GM19023 (cell line): ENCODE data around the gene AFF1.

Experiments
- ATAC-seq: cut with Tn5 transposase; IDR thresholded peaks from one replicate; pipeline ENCODE4 v1.9.1; 2021; ENCODE audit warnings: mild to moderate bottlenecking, moderate library complexity; ENCODE audit not compliant: unreplicated experiment

The AFF1 gene

DNA sequence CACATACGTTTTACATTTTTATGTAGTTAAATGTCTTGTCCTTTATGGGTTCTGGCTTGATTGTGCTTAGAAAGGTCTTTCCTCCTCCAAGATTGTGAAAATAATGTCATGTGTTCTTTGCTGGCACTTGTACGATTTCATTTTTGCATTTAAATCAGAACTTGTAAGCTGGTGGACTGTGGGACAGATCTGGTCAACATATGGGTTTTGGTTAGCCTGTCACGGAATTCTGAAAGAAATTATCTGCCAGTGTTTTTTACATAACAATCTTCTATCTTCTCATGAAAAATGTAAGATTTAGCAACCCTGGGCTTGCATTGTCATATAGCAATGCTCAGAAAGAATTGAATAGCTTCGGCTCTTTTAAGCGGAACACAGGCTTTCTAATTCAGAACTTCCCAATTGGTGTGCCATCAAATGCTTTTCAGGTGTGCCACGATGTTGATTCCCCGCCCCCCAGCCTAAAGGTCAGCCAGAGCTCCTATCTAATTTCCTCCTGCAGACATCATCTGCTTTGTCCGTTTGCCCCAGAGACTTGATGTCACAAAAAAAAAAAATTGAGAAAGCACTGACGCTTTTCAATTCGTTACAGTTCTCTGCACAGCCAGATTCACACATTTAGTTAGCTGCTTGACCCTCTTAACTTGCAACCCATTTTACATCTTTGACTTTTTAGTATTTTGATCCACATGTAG is 16.2 kb downstream of the AFF1 start:
- no peak for ATAC-seq

DNA sequence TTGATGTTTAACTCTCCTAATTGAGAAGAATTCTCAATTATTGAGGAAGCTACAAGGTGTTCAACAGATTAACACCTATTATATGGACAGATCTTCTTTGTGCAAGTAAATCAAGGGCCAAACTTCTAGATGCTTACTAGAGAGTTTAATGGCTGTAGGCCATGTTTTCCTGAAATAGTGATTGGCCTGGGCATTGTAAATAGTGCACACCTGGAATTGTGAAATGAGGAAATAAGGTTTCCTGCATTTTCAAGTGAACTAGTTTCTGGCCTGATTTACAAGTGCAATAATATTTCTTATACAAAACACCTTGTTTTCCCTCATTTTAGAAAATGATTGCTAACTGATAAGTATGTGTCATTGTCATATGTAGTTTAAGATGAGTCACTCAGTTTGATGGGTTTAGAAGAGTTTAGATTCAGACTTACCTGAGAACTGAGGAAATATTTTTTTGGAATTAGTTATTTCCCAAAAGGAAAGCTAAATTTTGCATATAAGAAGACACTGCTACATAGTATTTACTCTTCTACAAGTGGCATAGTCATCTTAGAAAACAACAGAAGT is 21.2 kb downstream of the AFF1 start:
- no peak for ATAC-seq

DNA sequence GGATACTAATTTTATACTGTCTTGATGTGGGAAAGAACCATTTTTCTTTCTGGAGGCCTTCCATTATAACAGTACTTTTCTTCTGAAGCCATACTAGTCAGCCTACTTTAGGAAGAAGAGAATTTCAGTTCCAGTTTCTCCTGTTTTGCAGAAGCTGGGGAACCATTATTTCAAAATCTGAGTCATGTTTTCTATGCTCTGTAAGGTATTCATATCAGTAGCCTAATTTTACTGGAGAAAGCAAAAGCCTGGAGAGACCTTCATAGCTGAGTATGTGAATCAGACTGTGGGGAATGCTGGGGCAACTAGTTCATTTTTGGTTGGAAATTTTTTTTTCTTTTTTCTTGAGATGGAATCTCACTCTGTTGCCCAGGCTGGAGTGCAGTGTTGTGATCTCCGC is 22.4 kb downstream of the AFF1 start:
- ATAC-seq, result peak; percentile 36

DNA sequence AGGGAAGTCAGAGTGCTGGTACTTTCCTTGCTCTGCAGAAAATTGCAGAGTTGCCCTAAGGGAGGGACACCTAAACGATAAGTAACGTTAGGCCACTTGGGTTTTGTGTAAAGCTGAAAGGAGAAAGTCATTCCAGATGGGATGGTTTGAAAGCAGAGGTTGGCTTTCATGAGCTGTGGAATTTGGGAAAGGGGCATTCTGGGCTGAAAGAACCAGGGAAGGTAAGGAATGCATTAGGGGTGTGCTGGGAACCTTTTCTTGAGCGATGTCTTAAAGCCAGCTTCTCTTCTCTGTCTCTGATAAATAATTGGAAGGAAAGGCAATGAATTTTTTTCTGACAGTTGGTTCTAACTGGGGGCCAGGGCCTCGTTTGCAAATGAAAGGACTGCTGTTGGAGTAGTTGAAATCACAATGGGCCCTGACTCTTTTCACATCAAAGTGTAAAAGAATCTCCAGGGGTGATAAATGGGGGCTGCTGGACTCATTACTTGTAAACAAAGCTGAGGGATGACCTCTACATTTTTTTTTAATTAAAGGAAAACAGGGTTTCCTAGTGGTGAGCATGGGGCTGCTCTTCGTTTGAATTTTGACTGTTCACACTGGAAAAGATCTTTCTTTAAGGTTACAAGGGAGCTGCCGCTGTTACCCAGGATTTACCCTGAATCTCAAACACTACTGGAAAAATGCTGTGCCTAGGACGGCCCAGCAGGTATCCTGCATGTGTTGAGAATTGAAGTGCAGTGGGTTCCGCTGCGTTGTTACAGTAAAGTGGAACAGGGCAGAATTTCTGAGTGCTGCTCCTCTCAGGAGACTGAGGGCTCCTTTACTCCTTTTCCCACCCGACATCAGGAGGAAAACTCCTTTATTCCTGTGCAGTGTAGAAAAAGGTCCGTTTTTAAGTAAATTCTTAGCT is 25.0 kb downstream of the AFF1 start:
- ATAC-seq, result no peak

DNA sequence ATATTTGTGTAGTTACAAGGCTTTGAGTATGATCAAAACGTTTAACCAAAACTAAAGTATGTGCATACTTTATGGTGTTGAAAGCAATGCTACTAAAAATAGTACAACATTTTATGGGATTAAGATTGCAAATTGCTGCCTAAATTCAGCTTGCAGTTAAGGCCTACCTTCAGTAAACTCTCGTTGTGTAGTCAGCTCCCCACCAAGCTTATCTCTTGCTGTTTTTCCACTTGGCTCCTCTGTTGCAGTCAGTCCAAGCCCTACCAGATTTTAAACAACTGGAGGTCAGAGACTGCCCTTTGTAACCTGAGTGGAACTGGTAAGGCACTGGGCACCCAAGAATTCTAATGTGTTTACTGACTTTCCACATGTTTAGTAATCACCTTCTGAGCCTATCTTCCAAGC is 25.7 kb downstream of the AFF1 start:
- no peak for ATAC-seq

- ATAC-seq, result peak; percentile 18
These were observed 26.3 kb downstream of the AFF1 start for GRCh38 chr4:86961116-86961515.

- peak; percentile 83 for ATAC-seq
These were observed 26.9 kb downstream of the AFF1 start for GRCh38 chr4:86961605-86962295.

DNA sequence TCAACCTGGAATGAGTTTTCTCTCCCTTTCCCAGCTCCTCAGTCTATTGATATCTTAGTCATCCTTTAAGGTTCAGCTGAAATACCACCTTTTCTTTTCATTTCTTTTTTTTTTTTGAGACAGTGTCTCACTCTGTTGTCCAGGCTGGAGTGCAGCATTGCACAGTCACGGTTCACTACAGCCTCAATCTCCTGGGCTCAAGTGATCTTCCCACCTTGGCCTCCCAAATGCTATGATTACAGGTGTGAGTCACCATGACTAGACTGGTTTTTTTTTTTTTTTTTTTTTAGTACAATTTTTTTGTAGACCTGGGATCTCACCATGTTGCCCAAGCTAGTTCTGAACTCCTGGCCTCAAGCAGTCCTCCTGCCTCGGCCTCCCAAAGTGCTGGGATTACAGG is 28.9 kb downstream of the AFF1 start:
- no peak for ATAC-seq

DNA sequence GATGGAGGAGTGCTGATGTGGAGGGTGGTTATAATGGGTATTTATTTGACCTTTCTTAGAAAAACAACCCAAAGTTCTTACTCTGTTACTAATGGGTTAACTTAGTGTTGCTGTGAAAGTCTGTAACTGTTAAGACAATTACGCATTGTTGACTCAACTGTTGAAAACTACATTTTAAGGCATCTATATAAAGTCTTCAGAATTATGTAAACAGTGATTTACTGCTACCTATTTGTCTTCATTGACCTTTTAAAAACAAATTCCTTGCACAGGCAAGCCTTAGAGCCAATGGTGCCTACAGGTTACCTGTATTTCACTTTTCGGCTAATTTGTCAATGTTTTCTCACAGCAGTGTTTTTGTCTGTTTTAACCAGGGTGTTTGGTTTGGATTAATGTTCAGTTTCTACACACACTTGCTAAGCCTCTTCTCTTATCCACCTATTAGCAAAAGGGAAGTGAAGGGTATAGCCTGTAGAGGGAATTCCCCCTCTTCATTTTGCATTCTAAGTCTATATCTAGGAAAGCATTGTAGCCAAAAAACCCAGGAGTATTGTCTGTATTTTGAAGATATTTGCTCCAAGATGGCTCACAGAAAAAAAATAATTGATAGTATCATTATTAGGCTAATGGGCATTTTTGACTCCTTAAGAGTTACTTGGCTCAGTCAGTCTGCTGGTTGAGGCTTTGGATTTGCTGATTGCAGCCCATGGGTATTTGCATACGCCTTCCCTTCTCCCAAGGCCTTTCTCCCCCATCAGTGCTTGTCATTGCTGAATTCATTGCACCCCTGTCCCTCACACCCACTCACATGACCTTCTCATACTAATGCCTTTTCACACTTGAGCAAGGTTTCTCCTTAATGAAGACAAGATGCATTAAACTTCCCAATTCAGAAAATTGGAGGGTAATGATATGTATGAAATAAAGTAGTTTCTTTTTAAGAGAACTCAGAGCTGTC is 30.5 kb downstream of the AFF1 start:
- ATAC-seq, result peak; percentile 48

- ATAC-seq, result no peak
These were observed 32.3 kb downstream of the AFF1 start for GRCh38 chr4:86967073-86967472.

DNA sequence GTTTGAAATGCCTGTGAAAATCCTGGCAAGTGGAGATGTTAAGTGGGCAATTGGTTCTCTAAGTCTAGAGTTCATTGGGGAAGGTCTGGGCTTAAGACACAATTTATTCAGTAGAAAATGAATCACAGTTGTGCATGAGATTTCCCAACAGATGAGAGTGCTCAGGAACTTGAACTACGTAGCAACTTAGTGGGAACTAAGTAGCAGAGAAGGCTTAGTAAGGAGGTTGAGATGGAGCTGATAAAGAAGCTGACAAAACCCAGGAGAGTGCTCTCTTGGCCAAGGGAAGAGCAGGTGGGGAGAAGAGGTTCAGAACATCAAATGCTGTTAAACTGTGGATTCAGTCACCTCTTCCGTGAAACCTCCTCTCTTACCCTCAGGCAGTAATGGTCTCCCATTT is 33.0 kb downstream of the AFF1 start:
- ATAC-seq, result no peak

- ATAC-seq, result no peak
These were observed 33.7 kb downstream of the AFF1 start for GRCh38 chr4:86968547-86968946.

DNA sequence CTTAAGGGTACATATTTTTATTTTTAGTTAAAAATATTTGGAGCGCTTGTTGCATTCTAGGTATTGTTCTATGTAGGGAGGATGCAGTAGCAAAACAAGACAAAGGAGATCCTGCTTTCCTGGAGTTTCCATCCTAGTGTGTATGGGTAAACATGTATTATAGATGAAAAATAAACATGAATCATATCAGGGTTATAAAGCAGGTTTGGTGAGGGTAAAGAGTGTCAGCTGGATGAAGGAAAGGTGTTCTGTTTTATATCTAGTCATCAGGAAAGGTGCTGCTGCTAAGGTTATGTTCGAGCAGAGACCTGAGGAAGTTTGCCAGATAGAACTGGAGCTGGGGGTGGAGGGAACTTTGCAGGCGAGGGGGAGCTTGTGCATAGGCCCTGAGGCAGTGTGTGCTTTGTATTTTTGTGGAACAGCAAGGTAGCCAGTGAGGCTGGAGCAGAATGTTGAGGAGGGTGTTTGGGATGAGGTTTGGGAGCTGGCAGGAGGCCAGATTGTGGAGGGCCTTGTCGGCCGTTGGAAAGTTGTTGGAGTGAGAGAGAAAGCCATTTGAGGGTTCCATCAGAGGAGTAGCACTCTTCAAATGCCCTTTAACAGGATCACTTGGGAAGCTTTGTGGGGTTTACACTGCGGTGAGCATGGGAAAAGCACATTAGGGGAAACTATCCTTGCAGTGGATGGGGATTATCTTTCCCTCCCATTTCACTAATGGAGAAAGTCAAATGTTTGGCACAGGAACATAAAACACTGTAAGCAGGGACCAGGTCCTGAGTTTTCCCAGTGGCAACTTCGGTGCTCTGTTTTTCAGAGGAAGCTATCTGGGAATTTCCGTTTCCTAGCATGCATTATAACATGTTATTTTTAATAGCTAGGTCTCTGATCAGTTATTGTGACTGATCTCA is 35.9 kb downstream of the AFF1 start:
- ATAC-seq, result no peak

GRCh38 chr4:86971355-86971683 is 36.5 kb downstream of the AFF1 start:
- ATAC-seq, result no peak

DNA sequence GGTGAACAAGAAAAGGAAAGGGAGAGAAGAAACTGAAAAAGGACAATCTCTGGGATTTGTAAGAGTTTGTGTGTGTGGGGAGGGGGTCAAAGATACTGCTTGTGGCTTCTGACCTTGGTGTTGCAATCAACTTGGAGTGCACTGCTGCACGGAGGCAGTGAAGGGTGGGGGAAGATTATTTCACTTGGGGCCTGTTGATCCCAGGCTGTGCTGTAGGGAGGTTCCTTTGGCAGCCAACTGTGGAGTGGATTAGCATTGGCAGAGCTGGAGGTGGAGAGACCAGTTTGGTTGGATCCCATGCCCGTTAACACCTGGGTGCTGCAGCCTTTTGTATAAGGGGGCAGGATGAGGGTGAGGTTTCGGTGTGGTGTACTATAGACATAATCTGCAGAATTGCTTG is 38.2 kb downstream of the AFF1 start:
- no peak for ATAC-seq

DNA sequence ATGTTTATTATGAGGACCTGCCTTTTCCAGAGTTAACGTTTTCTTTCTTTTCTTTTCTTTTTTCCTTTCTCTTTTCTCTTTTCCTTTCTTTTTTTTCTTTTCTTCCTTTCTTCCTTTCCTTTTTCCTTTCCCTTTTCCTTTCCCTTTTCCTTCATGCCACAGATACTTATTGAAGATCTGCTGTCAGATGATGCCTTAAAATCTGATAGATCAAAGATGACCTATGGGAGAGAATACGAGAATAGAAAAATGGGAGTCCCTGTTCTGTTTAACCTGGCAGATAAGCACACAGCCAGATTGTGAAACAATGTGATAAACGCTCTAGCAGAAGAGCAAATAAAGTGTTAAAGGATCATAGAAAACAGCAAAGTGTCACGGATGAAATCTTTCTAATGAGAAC is 38.9 kb downstream of the AFF1 start:
- no peak for ATAC-seq

DNA sequence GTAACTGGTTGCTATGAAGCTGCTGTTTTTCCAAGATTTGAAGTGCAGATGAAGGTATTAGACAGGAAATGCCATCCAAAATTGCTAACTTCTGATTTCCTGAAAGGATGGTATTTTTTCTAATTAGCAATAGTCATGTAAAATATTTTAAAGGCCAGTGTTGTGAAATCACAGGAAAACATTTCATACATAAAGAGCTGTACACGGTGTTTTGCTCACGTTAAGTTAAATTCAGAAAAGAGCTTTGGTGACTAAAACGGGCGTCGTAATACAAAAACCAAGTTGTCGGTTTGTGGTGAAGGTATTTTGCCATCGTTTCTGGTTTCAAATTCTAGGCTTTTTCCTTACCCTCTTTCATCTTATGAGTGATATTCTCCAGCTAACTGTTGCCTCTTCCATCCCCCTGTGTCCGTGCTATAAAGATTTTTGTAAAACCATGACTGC is 39.8 kb downstream of the AFF1 start:
- no peak for ATAC-seq

DNA sequence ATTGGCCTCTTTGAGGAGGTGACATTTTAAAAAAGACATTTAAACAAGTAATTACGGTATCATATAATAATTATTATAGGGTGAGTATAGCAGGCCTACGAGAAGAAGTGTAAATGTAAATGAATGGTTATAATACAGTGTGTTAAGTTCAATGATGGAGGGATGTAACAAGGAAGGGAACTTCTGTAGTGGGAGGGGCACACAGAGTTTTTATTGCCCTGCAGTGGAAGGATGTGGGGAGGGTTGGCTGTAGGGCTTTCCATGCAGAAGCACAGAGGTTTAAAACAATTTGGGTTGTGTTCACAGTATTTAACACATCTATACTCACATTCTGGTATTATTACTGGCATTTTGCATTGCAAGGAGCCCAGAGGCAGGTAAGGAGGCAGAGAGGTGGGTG is 41.1 kb downstream of the AFF1 start:
- ATAC-seq, result no peak

DNA sequence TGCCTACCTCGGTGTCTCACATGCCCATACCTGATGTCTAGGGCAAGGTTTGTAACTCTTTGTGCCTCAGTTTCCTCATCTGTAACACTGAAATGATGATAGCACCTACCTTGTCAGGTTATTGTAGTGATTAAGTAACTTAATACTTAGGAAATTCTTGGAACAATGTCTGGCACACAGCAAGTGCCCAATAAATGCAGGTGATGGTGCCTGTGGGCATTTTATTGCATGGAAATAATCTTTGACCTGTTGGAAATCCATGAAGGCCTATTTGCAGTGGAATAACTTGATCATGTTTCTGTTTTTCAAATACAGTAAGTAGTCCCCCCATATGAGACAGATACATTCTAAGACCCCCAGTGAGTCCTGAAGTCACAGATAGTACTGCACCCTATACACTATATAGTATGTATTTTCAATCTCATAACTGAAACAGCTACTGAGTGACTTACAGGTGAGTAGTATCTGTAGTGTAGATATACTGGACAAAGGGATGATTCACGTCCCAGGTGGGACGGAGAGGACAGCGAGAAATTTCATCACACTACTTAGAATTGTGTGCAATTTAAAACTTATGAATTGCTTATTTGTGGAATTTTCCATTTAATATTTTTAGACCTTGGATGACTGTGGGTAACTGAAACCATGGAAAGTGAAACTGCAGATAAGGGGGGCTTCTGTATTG is 42.1 kb downstream of the AFF1 start:
- no peak for ATAC-seq
